DOHH2 (cell line): Measurements from ENCODE around the gene FAM53B.

Experiments used
- H3F3A ChIP-seq: fragments of 200-600 bp; sonication (generic), shearing (Covaris generic); 2 replicates; pipeline ENCODE4 v1.6.0; 2016; ENCODE audit warnings: antibody characterized with exemption, mild to moderate bottlenecking; ENCODE audit not compliant: control insufficient read depth, insufficient read depth
- H3K27ac ChIP-seq: fragments of 200-600 bp; sonication (generic); 2 replicates; pipeline ENCODE4 v1.5.1; 2014; ENCODE audit warnings: low read depth, mild to moderate bottlenecking, low read length, moderate library complexity
- H3K27me3 ChIP-seq: fragments of 200-600 bp; sonication (generic); 2 replicates; pipeline ENCODE4 v1.6.1; 2014; ENCODE audit warnings: mild to moderate bottlenecking, low read length, mixed read lengths; ENCODE audit not compliant: control insufficient read depth
- H3K36me3 ChIP-seq: fragments of 200-600 bp; sonication (generic); 2 replicates; pipeline ENCODE4 v1.6.1; 2014; ENCODE audit warnings: mild to moderate bottlenecking, low read length, moderate library complexity, mixed read lengths; ENCODE audit not compliant: control insufficient read depth
- H3K4me1 ChIP-seq: fragments of 200-600 bp; sonication (generic); 2 replicates; pipeline ENCODE4 v1.6.1; 2014; ENCODE audit warnings: mild to moderate bottlenecking, low read length, mixed read lengths; ENCODE audit not compliant: control insufficient read depth
- H3K4me2 ChIP-seq: fragments of 200-600 bp; sonication (generic); 2 replicates; pipeline ENCODE4 v1.6.0; 2014; ENCODE audit warnings: mild to moderate bottlenecking, low read length, moderate library complexity
- H3K4me3 ChIP-seq: fragments of 200-600 bp; sonication (generic); 2 replicates; pipeline ENCODE4 v1.5.1; 2014; ENCODE audit warnings: mild to moderate bottlenecking, low read length, mixed read lengths
- H3K79me2 ChIP-seq: fragments of 200-600 bp; sonication (generic); 2 replicates; pipeline ENCODE4 v1.6.1; 2014; ENCODE audit warnings: mild to moderate bottlenecking, low read length, mixed read lengths; ENCODE audit not compliant: control insufficient read depth
- H3K9me2 ChIP-seq: fragments of 200-600 bp; sonication (generic); replicated peaks from 2 replicates; pipeline ENCODE4 v1.6.1; 2014; ENCODE audit warnings: mild to moderate bottlenecking, low read length, mixed read lengths; ENCODE audit not compliant: control insufficient read depth
- H3K9me3 ChIP-seq: fragments of 200-600 bp; sonication (generic); 2 replicates; pipeline ENCODE4 v1.6.1; 2014; ENCODE audit warnings: antibody characterized with exemption, low read length, mixed read lengths; ENCODE audit not compliant: control insufficient read depth, insufficient read depth
- H4K20me1 ChIP-seq: fragments of 200-600 bp; sonication (generic); 2 replicates; pipeline ENCODE4 v1.6.0; 2014; ENCODE audit warnings: low read depth, mild to moderate bottlenecking, antibody characterized with exemption, low read length, moderate library complexity; ENCODE audit not compliant: control insufficient read depth, insufficient read depth
- CTCF ChIP-seq: fragments of 200-600 bp; sonication (generic); IDR thresholded peaks from one replicate; pipeline ENCODE4 v1.5.1; 2014; ENCODE audit warnings: antibody characterized with exemption, mild to moderate bottlenecking, low read depth, low read length; ENCODE audit not compliant: poor library complexity, severe bottlenecking
- EZH2phosphoT487 ChIP-seq: fragments of 200-600 bp; sonication (generic); IDR thresholded peaks from 2 replicates; pipeline ENCODE4 v1.6.1; 2017; ENCODE audit warnings: borderline replicate concordance, mild to moderate bottlenecking, antibody characterized with exemption, low read length, moderate library complexity, mixed read lengths

The FAM53B gene

DNA sequence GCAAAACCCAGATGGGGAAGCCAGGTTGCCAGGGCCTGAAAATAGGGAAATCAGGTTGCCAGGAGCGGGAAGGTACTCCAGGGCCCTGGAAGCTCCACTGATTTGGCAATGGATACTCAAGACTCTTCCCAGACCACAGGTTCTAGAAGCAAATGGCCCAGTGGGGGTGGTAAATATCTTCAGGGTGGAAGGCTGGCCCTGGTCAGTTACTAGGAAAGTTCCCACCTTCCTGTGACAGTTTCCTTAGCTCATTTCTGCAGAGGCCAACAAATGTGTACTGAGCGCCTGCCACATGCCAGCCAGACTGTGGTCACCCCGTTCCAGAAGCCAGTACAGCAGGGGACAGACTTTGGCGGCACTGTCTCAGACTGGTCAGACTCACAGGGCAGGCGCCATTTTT lies 113.6 kb downstream of the FAM53B start:
- Histone ChIP-seq H3K79me2 (peaks cover 26% of the 10 kb centered on the region), H3F3A (no peaks in the 10 kb centered on the region), H3K4me1 (peaks cover 26% of the 10 kb centered on the region), H3K9me2 (no peaks in the 10 kb centered on the region), H3K27me3 (no peaks in the 10 kb centered on the region), H3K4me2 (no peak overlapping the region), H4K20me1 (peaks cover 5% of the 10 kb centered on the region; the same call in 1 of the 2 replicates), H3K4me3 (no peak overlapping the region), H3K9me3 (no peaks in the 10 kb centered on the region), H3K27ac (no peak overlapping the region), H3K36me3 (peaks cover 4% of the 10 kb centered on the region; the same call in 1 of the 2 replicates)
- no peak for TF ChIP-seq CTCF
- TF ChIP-seq EZH2phosphoT487 = no peak

DNA sequence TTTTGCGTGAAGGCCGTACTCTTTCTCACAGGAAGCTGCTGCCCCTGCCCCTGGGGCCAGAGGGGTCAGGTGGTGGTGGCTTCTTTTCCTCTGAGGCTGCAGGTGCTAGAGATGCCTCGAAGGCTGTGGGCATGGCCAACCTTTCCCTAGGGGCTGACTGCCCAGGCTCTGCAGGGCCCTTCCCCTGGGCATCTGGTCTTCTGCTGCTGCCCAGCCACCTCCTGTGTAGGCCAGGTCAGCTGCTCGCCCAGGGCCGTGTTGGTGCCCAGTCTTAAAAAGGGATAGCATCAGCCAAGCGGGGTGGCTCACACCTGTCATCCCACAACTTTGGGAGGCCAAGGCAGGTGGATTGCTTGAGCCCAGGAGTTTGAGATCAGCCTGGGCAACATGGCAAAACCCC lies 114.3 kb downstream of the FAM53B start:
- no peaks in the 10 kb centered on the region for H3K9me3 ChIP-seq
- no peak overlapping the region for H3K4me3 ChIP-seq
- H3K27ac ChIP-seq = no peak overlapping the region
- H3F3A ChIP-seq = no peaks in the 10 kb centered on the region
- peaks cover 26% of the 10 kb centered on the region for H3K79me2 ChIP-seq
- H3K4me2 ChIP-seq = no peak overlapping the region
- H3K27me3 ChIP-seq = no peaks in the 10 kb centered on the region
- H3K4me1 ChIP-seq = peaks cover 26% of the 10 kb centered on the region
- peaks cover 4% of the 10 kb centered on the region; the same call in 1 of the 2 replicates for H3K36me3 ChIP-seq
- peaks cover 5% of the 10 kb centered on the region; the same call in 1 of the 2 replicates for H4K20me1 ChIP-seq
- H3K9me2 ChIP-seq = no peaks in the 10 kb centered on the region
- TF ChIP-seq EZH2phosphoT487 (no peak), CTCF (no peak)

DNA sequence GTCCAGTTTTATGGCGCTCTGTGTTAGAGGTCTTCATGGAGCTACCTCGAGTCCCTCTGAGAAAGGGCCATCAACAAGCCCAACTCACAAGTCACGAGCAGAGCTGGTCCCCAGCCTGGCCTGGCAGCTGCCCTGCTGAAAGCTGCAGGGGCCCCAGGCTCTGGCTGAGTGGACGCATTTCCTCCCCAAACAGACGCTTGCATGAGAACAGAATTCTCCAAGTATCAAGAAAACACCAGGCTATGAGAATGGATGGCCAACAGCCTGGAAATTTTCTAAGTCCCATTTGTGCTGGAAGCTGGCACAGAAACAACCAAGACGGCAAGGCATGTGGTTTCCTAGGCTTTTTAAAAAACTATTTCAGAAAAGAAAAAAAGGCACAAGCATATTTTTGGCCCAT lies 114.8 kb downstream of the FAM53B start:
- Histone ChIP-seq H3K27me3 (no peaks in the 10 kb centered on the region), H3K9me3 (no peaks in the 10 kb centered on the region), H3K79me2 (peaks cover 23% of the 10 kb centered on the region), H3K4me2 (no peak overlapping the region), H3K36me3 (peaks cover 4% of the 10 kb centered on the region; the same call in 1 of the 2 replicates), H3K27ac (no peak overlapping the region), H3K4me3 (no peak overlapping the region), H4K20me1 (peaks cover 5% of the 10 kb centered on the region; the same call in 1 of the 2 replicates), H3F3A (no peaks in the 10 kb centered on the region), H3K4me1 (peaks cover 26% of the 10 kb centered on the region), H3K9me2 (no peaks in the 10 kb centered on the region)
- TF ChIP-seq EZH2phosphoT487 (no peak), CTCF (no peak)
